GM18520 (cell line): ENCODE data around the gene IL31.
"Not testable (repeated sequence)": the region's sequence is repeated elsewhere in the genome, so short reads cannot be mapped to it uniquely, and the experiment has no call there.

Source experiments
- ATAC-seq: cut with Tn5 transposase; IDR thresholded peaks from one replicate; pipeline ENCODE4 v1.9.1; 2021; ENCODE audit not compliant: unreplicated experiment

IL31 gene

DNA sequence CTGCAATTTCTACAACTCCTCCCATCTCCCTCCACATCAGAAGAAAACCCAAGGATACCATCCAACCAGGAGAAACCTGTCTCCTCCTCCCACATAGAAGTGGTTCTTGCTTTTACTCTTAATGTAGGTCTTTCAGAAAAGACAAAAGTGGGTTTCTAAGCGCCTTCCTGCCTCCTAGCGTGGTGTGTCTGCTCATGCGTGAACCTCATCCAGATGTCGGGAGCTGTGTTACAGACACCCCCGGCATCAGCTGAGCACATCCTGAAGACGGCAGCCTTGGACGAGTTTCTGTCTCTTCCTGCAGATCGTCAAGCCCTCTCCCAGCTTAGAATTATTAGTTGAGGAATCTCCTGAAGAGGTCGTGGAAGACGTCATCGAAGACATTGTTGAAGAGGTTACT, 18.4 kb upstream of the IL31 start:
- ATAC-seq, result no peak

DNA sequence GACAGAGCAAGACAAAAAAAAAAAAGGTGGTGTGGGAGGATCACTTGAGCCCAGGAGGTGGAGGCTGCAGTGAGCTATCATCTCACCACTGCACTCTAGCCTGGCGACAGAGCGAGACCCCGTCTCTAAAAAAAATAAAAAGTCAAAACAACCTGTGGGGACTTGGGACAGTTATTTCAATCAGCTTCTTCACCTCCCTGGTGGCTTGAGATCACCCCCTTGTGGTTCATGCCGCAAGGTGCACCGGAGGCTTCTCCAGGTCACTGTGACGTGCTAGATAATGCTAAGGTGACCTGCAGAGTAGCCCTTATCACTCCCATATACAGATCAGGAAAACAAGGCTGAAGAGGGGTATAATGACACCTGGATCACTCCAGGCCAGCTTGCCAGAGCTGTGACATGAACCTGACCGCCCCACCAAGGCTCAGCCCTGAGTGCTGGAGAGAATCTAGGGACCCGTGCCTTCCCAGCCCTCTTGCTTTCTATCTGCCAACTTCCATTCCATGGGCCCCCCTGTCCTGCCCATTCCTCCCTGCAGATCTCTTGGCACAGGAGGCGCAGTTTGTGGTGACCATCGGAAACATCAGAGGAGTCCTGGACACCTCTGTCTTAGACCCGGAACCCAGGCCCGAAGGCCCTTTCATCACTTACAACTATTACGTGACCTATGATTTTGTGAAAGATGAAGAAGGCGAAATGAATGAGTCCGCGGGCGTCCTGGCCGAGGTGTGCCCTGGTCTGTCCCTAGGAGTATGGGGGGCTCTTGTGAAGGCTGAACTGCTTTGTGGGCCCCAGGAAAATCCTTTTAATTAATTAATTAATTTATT, 17.0 kb upstream of the IL31 start:
- no peak for ATAC-seq

DNA sequence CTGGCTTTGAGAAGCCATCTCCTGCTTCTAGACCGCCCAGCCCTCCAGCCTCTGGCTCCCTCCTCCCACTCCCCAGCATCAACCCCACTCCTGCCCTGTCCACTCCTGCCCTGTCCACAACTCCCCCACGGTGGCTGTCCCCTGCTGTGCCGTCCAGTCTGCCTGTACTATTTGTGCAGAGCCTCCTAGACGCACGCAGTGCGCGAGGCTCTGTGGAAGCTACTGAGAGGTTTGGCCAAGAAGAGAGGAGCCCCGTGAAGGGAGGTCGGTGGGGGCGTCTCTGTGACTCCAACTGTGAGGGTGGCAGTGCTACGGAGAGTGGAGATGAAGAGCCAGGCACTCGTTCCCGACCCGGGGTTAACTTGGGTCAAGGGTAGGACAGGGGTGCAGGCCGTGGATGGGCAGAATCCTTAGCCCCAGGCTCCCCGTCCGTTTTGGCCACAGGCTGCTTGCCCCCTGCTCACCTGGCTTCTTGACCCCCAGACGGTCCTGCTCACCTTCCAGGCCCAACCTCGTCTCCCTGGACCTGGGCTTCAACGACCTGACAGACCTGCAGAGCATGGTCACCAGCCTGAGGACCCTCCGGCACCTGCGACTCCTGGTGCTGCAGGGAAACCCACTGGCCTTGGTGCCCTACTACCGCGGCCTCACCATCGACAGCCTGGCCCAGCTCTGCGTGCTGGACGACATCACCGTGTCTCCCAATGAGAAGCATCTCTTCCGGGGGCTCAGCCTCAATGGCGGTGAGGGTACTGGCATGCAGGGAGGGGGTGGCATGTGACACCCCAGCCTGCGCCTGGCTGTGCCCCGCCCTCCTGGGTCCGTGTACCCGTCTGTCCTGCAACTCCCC, 15.8 kb upstream of the IL31 start:
- ATAC-seq, result no peak

DNA sequence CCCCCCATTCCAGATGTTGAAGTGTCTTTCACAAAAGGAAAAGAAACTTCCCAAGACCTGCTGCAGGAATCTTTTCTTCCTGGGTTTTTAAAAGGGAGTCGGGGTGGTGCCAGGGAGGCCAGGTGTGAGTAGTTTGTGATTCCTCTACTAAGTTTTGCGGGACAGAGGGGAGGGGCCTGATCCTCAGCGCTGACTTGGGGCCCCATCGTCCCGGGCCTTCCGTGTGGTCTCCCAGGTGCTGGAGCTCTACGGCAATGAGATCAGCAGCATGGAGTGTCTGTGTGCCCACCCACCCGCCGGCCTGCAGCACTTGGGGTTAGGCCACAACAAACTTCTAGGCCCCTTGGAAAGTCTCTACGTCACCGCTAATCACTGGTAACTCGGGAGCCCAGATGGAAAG, 13.4 kb upstream of the IL31 start:
- ATAC-seq, result no peak

DNA sequence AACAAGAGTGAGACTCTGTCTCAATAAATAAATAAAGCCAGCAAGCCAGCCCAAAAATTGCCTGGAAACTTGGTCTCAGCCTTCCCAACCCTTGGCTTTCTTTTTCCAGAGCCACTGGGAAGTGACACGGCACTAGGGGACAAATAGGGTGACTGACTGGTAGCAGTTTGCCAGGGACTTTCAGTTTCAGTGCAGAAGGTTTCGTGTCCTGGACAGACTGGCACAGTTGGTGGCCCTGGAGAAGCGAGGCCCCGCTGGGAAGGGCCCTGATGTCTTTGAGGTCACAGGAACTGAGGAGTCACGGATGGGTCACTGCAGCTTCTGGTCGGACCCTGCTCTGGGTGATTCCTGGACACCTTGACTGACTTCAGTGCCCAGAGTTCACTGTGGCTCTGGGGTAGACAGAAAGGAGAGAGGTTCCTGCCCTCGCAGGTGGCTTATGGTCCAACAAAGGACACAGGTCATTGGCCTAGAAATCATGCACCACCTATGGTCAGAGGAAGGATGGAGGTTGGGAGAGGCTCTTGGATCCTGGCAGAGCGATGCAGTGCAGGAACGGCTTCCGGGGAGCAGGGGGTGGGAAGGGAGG, 11.6 kb upstream of the IL31 start:
- ATAC-seq, result no peak

DNA sequence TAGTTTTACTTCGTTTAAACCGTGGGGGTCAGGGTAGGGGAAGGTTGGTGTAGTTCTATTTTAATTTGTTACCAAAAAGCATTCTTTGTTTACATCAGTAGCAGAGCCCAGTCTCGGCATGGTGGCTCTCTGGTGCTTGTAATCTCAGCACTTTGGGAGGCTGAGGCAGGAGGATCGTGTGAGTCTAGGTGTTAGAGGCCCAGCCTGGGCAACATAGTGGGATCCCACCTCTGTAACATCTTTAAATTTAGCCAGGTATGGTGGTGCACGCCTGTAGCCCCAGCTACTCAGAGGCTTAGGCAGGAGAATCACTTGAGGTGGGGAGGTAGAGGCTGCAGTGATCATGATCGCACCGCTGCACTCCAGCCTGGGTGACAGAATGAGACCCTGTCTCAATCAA, 11.1 kb upstream of the IL31 start:
- no peak for ATAC-seq

DNA sequence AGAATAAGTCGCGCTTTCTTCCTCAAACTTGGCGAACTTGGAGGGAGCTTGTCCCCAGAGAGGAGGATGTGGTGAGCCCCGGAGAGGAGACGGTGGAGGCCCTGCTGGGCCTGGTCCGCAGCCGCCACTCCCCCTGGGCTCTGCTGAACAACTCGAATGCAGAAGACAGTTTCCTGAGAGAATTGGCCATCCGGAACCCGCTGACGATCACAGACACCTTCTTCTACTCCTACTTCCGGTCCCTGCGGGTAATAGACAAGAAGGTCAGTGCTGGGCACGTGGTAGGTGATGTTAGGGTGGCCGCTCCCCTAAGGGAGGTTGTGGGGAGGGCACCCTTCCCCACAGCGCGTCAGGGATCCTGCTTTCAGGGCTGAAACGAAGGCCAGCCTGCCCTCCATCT, 10.5 kb upstream of the IL31 start:
- ATAC-seq, result no peak

GRCh38 chr12:122183588-122183940, 9.5 kb upstream of the IL31 start:
- no peak for ATAC-seq

GRCh38 chr12:122182887-122183587, 9.0 kb upstream of the IL31 start, which contains the start of gene LRRC43:
TSS of gene LRRC43 (plus strand) at chr12:122183123. CDS start at chr12:122183145, 22 bp downstream.
- no peak for ATAC-seq

GRCh38 chr12:122176473-122176872, 2.5 kb upstream of the IL31 start:
- ATAC-seq, result not testable (repeated sequence)

- no peak for ATAC-seq
Observed at GRCh38 chr12:122172262-122172939, 1.6 kb downstream of the IL31 start.

DNA sequence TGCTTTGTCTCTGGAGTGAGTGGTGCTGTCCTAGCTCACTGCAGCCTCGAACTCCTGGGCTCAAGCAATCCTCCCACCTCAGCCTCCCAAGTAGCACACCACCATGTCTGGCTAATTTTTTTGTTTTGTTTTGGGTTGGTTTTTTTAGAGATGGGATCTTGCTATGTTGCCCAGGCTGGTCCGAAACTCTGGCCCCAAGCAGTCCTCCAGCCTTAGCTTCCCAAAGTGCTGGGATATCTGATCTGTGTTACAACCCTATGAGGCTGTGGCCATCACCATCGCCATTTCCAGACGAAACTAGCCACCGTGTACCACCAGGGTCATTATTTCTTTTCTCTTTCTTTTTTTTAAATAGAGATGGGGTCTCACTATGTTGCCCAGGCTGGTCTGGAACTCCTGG, 2.6 kb downstream of the IL31 start:
- no peak for ATAC-seq

GRCh38 chr12:122168492-122168891, 5.5 kb downstream of the IL31 start:
- ATAC-seq, result no peak

DNA sequence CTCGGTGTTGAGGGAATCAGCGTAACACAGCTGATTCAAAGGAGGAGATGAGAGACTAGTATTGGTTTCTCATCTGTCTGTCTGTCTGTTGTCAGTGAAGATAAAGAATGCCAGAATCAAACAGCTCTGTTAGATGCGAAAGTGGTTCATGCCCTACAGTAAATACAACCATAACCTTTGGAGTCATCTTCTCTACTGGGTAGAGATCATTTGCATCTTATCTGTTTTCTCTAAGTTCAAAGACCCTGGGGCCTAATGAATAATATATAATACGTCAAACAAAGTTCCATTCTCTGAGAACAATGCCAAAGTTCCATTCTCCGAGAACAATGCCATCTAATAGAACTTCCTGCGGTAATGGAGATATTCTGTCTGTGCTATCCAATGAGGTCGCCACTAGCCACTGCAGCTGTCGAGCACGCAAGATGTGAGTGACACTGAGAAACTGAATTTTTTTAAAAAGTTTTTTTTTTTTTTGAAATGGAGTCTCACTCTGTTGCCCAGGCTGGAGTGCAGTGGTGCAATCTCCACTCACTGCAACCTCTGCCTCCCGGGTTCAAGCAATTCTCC, 6.6 kb downstream of the IL31 start:
- no peak for ATAC-seq

DNA sequence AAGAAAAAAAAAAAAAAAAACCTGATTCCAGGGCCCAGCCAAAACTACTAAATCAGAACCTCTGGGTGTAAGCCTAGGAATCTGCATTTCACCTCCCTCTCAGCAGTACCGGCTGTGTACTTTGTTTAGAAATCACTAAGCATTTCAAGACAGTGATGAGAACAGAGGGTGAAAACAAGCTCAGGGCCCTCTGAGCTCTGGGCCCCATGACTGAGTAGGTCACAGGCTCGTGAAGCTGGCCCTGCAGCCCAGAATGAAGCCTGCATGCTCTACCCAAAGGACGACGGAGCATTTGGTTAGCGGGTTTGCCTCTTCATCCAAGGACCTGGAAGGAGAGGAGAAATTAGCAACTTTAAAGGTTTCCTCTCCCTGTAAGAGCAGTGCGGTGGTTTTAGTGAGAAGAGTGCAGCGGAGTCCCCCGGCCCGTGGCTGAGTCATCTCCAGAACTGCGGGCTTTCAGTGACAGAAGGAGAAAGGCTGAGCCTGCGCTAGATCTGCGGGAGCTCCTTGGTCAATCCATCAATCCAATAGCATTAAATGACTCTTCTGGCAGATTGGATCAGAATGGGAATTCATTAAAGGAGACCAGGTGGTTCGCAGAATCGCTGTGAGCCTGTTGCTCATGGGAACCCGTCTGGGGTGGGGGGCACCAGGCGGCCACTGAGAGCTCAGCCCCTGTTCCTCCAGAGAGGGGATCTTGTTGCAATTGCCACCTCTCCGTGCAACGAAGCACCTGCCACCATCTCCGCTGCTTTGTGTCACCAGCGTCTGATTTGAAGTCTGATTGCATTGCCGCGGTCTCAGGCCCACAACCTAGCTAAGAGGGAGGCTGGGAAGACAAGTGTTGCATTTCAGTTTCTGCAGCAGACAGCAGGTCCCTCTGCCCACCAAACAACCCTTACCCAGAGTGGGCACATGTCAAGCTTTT, 7.3 kb downstream of the IL31 start:
- ATAC-seq, result no peak

DNA sequence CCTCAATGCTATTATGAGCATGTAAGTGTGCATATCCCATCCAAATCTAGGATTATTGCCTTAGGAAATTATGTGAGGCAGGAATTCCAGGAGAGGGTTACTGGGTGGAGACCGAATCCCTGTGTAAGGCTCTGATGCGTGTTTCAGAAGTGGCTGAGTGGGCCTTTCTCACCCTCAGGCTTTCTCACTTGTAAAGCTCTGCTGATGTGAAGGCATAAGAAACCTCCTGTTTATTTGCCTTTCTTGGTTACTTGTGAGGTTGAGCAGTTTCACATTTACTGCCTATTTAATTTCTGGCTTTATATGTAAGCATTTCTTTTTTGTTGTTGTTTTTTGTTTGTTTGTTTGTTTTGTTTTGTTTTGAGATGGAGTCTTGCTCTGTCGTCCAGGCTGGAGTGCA, 11.0 kb downstream of the IL31 start:
- ATAC-seq, result no peak

DNA sequence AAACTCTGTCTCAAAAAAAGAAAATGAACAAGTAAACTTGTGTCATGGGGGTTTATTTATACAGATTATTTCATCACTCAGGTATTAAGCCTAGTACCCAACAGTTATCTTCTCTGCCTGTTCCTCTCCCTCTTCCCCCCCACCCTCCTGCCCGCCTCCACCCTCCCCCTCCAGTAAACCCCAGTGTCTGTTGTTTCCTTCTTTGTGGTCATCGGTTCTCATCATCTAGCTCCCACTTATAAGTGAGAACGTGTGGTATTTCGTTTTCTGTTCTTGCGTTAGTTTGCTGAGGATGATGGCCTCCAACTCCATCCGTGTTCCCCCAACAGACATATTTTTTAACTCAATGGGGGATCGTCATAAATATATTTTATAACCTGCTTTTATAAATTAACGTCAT, 12.3 kb downstream of the IL31 start:
- no peak for ATAC-seq

DNA sequence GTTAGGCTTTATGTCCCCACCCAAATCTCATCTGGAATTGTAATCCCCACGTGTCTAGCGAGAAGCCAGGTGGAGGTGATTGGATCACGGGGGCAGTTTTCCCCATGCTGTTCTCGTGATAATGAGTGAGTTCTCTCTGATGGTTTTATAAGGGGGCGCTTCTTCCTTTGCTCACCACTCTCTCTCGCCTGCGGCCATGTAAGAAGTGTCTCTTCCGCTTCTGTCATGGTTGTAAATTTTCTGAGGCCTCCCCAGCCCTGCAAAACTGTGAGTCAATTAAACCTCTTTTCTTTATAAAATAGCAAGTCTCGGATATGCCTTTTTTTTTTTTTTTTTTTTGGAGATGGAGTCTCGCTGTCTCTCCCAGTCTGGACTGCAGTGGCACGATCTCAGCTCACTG, 13.3 kb downstream of the IL31 start:
- ATAC-seq, result no peak

DNA sequence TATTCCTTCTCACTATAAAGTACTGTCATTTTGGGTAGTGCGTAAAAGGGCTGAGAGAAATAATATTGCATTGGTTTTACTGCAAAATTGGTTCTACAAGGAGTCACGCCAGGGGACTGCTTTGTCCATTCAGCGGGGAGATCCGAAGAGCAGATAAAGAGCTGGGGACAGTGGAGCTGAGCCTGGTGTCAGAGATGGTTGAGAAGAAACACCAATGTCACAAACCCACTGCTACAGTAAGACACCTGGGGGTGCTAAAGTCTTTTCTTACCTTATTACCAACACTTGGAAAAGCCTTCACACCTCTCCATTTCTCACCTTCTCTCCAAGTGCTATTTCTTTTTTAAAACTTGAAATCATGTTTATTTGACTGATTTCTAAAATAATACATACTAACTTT, 14.1 kb downstream of the IL31 start:
- ATAC-seq, result no peak
